HS-5 (cell line): ENCODE measurements around the gene TUBGCP6.

Source experiments
- DNase-seq: peaks from one replicate; pipeline ENCODE4 v3.0.0-alpha.2; 2012; ENCODE audit warnings: low read depth

TUBGCP6 gene

DNA sequence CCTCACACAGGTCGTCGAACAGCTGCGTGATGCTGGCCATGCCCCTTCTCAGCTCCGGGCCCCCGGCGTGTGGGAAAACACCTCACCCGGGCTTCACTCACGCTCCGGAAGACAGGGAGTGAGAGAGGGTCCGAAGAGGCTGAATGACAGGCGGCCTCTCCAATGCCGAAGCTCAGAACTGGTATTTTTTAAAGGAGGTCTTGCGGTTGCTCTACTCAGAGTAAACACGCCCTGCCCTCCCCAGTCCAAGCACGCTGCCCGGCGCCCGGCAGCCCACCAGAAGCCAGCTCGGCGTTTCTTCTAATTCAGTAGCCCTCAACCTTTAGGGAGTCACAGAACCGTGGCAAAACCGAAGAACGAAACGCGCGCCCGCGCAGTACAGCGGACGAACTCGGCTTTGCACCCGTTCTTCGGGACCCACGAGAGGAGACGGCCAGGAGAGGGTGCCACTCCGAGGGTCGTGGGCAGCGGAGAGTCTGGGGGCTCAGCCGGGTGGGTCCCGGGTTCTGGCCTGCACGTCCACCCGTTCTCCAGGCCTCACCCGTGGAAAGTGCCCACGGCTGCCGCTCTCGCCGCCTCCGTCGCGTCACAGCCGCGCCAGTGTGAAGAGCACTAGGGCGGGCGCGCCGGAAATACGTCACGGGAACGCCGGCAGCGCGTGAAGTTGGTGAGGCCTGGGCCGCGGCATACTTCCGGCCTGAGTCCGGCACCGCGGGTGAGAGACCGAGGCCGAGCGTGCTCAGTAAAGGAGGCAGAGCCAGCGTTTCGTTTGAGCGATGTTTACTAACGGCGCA is at the start of gene TUBGCP6:
TUBGCP6 (minus strand) TSS at position 604 of the 794 bp plus-strand sequence; CDS start at position 40, 564 bp downstream.
- peak; percentile 53 for DNase-seq

DNA sequence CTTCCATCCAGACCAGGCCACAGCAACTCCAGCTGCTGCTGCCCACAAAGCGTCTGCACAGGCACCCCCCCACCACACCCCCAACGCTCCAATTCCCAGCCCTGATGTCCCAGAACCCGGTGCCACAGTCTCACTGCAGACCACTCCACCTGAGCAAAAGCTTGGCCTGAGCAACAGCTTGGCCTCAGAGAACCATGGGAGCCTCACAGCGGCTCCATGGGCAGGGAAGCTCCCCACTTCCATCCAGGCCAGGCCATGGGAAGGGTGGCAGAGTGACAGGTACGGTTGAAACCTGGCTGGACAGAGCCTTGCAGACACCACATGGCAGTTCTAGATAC is 49.5 kb upstream of the TUBGCP6 start:
- DNase-seq = no peak

GRCh38 chr22:50293441-50294318 is 48.9 kb upstream of the TUBGCP6 start:
- peak; percentile 33 for DNase-seq

GRCh38 chr22:50292643-50293440 is 48.0 kb upstream of the TUBGCP6 start:
- DNase-seq = no peak

DNA sequence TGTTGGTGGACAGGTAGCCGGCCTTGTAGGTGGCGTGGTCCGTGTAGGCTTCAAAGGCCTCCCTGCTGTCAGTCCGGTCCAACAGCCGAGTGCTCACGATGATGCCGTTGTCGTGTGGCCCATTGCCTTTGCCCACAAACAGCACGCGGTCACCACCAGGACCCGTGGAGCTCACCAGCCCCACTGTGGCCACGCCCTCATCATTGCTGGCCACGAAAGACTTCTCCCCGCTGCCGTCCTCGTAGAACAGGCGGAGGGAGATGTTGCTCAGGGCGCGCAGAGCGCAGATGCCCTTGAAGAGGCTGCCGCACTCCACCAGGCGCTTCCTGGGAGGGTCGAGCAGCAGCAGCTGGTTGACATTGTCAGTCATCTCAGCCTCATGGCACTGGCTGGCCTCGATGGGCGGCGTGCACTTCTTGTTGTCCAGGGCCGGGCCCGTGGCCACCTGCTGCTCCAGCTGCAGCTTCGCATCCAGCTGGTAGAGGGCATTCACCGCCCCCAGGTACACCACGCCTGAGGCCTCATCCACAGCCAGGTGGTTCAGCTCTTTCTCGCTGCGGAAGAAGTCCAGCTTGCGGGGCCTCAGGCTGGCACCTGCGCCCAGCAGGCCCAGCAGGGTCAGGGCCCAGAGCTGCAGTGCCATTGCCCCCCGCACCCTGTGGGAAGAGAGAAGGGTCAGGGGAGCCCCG is 45.3 kb upstream of the TUBGCP6 start:
- DNase-seq = no peak

DNA sequence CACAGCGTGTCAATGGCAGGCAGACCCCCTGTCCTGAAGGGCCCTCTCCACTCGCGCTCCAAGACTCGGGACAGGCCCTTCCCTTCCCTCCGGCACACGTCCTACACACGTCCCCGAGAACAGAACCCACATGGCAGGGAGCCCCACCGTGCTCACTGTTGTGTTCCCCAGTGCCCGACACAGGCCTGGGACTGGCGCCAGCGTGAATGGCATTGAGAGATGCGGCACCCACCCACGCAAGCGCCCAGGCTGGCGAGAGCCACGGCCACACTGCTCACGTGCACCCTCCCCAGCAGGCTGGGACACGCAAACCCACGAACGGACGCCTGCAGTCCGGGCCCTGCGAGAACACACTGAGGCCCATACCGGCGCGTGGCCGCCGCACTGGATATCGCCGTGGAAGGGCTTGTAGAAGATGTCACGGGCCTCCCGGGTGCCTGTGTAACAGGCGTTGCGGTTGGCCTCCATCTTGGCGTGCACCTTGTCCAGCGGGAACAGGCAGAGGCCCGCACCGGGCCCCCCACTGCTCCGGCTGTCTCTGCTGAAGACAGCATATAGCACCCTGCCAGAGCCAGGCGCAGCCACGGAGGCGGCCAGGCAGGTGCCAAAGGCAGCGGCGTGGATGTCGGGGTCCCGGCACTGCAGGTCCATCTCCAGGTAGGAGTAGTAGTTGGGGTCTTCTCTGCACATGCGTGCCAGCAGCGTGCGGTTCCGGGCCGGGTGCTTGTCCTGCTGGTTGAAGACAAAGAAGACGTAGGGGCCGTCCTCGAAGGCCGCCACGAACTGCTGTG is 44.5 kb upstream of the TUBGCP6 start:
- no peak for DNase-seq

GRCh38 chr22:50287731-50288130 is 42.9 kb upstream of the TUBGCP6 start:
- DNase-seq = no peak

DNA sequence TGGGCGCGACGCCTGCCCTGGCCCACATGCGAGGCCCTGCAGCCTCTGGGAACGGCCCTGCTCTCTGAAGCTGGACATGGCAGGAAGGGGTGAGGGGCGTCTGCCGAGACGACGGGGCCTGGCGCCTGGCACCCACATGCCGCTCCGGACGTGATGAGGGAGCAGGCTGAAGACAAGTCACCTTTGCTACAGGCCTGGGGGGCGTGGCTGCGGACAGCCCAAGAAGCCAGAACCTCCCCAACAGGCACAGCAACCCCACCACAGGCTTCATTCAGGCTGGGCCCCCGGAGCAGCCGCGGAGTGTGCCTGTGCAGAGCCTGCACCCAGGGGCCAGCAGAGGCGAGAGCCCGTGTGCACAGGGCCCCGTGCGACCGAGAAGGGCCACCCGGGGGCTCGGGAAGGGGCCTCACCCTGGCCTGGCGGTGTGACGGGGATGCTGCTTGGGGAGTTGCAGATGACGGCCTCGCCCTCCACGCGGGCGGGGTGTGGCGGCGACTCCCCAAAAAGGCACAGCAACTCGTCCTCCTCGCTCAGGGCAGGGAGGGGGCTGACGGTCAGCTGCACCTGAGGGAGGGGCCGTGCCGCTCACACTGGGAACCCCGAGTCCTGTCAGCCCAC is 42.0 kb upstream of the TUBGCP6 start:
- no peak for DNase-seq

DNA sequence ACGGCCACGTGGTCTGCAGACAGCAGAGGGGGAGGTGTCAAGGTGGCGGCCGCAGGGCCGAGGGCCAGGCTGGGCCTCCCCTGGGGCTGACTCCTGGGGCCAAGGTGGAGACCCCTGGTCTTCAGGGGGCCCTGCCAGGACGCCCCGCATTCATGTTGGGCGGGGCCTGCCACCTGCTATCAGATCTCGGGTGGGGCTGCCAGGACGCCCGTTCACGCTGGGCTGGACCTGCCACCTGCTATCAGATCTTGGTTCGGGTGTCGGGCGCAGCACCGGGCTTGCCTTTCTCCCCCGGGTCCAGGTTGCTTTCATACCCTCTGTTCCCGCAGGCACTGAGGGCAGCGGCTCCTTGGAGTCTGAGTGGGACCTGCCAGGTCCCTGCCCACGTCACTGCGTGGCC is 41.5 kb upstream of the TUBGCP6 start:
- no peak for DNase-seq

DNA sequence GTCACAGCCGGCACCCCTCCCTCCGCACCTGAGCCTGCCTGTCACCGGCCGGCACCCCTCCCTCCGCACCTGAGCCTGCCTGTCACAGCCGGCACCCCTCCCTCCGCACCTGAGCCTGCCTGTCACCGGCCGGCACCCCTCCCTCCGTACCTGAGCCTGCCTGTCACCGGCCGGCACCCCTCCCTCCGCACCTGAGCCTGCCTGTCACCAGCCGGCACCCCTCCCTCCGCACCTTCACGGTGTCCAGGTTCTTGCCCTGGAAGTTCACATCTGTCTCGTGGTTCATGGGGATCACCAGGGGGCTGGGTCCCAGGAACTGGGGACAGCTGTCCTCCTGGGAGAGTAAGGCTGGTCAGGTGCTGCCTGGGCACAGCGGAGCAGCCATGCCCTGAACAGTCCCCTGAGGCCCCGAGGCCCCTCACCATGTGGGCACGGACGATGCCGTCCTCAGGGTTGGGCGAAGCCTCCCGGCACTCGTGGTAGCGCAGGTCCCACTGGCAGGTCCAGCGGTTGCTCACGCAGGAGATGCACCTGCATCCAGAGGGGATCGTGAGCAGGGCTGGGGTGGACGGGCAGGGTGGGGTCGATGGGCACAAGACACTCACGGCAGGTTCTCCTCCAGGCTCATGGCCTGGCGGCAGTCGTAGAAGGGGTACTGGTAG is 40.9 kb upstream of the TUBGCP6 start:
- DNase-seq = no peak

- no peak for DNase-seq
These were observed 39.7 kb upstream of the TUBGCP6 start for GRCh38 chr22:50284479-50284878.

GRCh38 chr22:50283821-50284220 is 39.0 kb upstream of the TUBGCP6 start:
- DNase-seq = no peak

DNA sequence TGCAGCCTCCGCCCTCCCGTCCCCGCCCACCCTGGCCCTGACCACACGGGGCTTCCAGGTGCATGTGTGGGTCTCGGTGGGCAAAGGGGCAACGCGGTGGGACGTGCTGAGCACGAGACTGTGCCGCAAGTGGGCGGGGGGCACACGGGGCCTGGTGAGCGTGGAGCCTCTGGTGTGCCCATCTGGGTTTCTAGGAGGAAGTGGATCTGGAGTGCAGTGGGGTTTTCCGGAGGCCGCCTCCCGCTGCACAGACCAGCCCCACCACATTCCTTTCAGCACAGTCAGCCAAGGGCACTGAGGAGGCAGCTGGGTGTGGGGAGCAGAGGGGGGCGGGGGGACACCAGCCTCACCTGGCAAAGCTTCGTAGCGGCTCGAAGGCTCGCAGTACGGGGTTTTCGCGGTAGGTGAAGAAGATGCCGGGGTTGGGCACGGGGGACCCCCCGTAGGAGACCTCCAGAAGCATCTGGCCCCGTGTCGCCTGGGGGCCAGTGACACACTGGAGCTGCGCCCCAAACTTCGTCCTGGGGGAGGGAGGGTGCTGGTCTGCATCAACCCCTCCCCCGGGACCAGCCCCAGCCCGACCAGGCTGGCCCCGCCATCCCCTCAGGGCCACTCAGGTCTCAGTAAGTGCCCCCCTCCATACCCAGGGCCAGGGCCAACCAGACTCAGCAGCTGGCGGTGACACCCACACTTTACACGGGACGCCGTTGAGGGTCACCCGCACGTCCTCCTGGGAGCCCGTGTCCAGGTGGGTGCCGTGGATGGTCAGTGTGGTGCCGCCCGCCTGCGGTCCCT is 37.7 kb upstream of the TUBGCP6 start:
- peak; percentile 37 for DNase-seq

GRCh38 chr22:50281957-50282356 is 37.1 kb upstream of the TUBGCP6 start:
- no peak for DNase-seq

DNA sequence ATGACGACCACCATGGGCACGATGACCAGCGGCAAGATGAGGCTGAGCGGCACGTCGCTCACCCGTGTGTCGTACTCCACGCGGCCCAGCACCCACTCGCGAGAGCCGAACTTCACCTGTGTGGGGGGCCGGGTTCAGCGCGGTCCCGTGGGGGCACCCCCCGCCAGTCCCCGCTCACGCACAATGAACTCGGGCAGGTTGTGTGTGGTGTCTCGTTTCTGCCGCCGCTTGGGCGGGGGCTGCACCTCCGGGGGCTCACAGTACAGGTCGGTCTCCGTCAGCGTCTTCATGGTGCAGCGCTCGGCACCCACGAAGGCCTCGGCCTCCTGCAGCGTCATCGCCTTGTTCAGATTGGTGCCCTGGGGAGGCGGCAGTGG is 36.5 kb upstream of the TUBGCP6 start:
- DNase-seq = no peak

- no peak for DNase-seq
These were observed 36.0 kb upstream of the TUBGCP6 start for GRCh38 chr22:50280708-50281383.

GRCh38 chr22:50280022-50280707 is 35.3 kb upstream of the TUBGCP6 start:
- no peak for DNase-seq
